Ovary (tissue), 9 donors: ENCODE measurements around the gene GBE1. TPM values are rescaled to one million over a fixed set of nuclear protein-coding genes. Genes with fewer than 3 reads are reported as not detected.

ENCODE experiments used
- DNase-seq, 5 donors: peaks; one replicate each; pipeline ENCODE4 v3.0.0-alpha.2; 2019 to 2020
- H3K27ac ChIP-seq, 2 donors: fragments of 200-600 bp; one replicate each; pipeline versions ENCODE4 v1.5.1 to v1.8.0; 2019 to 2022
- H3K27me3 ChIP-seq: fragments of 200-600 bp; one replicate; pipeline ENCODE4 v1.8.0; 2022
- H3K36me3 ChIP-seq: fragments of 200-600 bp; sonication (generic); one replicate; pipeline ENCODE4 v1.5.1; 2019
- H3K4me1 ChIP-seq: one replicate; pipeline ENCODE4 v1.8.1; 2013; ENCODE audit warnings: mild to moderate bottlenecking, moderate library complexity; ENCODE audit not compliant: insufficient read depth
- H3K4me3 ChIP-seq: fragments of 200-600 bp; sonication (generic); one replicate; pipeline ENCODE4 v1.5.1; 2017
- H3K9me3 ChIP-seq, 2 donors: fragments of 200-600 bp in 1 of 2; sonication (generic) in 1 of 2; one replicate each; pipeline versions ENCODE4 v1.5.1 to v1.8.1; 2013 to 2019; ENCODE audit warnings: mild to moderate bottlenecking in 1 of 2, moderate library complexity in 1 of 2
- EP300 ChIP-seq: sonication (generic); formaldehyde crosslinking; IDR thresholded peaks from one replicate; pipeline ENCODE4 v1.6.1; 2017; ENCODE audit warnings: antibody characterized with exemption
- POLR2A ChIP-seq: fragments of 450-650 bp; IDR thresholded peaks from one replicate; pipeline ENCODE4 v1.6.1; 2017; ENCODE audit warnings: antibody characterized with exemption, mild to moderate bottlenecking, moderate library complexity
- WGBS, 3 donors: extraction: QIAGEN DNeasy Blood & Tissue Kit in 1 of 3; methylation state at CpG; one replicate each; pipeline versions ENCODE4 v1.1.5 to v1.1.7; 2013 to 2017; 5-methylcytosine and 5-hydroxymethylcytosine counted together
- intact Hi-C, 4 donors: fragments of 100-400 bp; cut with DNase I; formaldehyde crosslinking; loops; one replicate each; pipeline versions ENCODE4 v1.11.0 to v1.15.1; 2022 to 2023
- polyA plus RNA-seq, 2 donors: library from polyadenylated mRNA; stranded (reverse); fragments of 200-250 nt in 1 of 2; fragments of 350-450 nt in 1 of 2; fragmentation: Illumina TruSeq in 1 of 2; extraction: RNeasy Lipid Tissue Mini Kit (QIAGEN cat#74804) in 1 of 2; gene quantifications; one replicate each; pipeline ENCODE4 v1.2.3, GENCODE V29; 2013 to 2014
- total RNA-seq, 7 donors: library from RNA; depleted of rRNA in 2 of 7; stranded (reverse); fragments of >200 nt in 2 of 7; fragmentation: NEBNext Ultra II Directional in 3 of 7; extraction: Animal tissue kit (Norgen Biotek cat#: 25700) in 3 of 7; gene quantifications; one replicate each; pipeline versions ENCODE4 v1.1.0 to v1.2.4, GENCODE V29; 2016 to 2023
- TF ChIP-seq, protein P1 (sequence below), 3 donors: fragments of 450-650 bp in 2 of 3; fragments of 200-600 bp in 1 of 3; IDR thresholded peaks; one replicate each; pipeline versions ENCODE4 v1.5.1 to v1.8.0; 2016 to 2022; ENCODE audit warnings: antibody characterized with exemption in 3 of 3, mild to moderate bottlenecking in 1 of 3
- donor health status: DM: no; HTN: no; CAD: no; lungs with moderate emphysema.
- donor health status: DM: no; HTN: no; CAD: no.
- donor health status: Bipolar disorder and iron deficiency.
- donor health status: DM: yes; HTN: yes; CAD: no.
- donor health status: DM: no; HTN: no; CAD: no.
- donor health status: DM: yes; HTN: yes; CAD: no.

GBE1 gene
- total and polyA plus RNA-seq, 9 donors = 14.8 to 43.7 (median 26.8) TPM

DNA sequence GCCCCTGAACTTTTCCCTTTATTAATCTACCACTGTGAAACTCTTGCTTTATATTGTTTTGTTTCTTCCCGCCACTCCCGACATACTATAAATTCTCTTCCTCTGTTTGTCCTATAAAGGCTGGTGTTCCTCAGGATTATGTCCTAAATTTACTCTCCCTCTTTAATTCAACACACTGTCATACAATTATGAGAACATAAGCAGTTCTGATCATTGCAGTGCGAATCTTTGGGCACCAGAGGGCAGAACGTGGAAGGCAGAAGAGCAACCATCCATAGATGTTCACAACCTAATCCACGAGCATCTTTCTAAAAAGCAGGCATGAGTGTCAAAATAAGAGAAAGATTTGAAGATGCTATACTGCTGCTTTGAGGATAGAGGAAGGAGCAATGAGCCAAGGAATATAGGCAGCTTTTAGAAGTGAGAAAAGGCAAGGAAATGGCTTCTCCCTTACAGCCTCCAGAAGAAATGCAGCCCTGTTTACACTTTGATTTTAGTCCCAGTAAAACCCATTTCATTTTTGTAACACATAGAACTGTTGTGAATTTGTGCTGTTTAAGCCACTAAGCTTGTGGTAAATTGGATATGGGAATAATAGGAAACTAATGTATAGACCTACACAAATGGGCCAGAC, 179.4 kb downstream of the GBE1 start:
- Histone ChIP-seq H3K27me3 (no peaks in the 10 kb centered on the region), H3K27ac (no peak overlapping the region), H3K9me3 (no peaks in the 10 kb centered on the region), H3K36me3 (no peaks in the 10 kb centered on the region), H3K4me3 (no peak overlapping the region), H3K4me1 (no peaks in the 10 kb centered on the region)
- WGBS, 3 donors = 59 to 72% (median 66%) methylated on average over 5 of the region's 5 CpGs
- peak in 2 of 5 donors; percentile 16 to 20 for DNase-seq
- TF ChIP-seq, protein P1, sequence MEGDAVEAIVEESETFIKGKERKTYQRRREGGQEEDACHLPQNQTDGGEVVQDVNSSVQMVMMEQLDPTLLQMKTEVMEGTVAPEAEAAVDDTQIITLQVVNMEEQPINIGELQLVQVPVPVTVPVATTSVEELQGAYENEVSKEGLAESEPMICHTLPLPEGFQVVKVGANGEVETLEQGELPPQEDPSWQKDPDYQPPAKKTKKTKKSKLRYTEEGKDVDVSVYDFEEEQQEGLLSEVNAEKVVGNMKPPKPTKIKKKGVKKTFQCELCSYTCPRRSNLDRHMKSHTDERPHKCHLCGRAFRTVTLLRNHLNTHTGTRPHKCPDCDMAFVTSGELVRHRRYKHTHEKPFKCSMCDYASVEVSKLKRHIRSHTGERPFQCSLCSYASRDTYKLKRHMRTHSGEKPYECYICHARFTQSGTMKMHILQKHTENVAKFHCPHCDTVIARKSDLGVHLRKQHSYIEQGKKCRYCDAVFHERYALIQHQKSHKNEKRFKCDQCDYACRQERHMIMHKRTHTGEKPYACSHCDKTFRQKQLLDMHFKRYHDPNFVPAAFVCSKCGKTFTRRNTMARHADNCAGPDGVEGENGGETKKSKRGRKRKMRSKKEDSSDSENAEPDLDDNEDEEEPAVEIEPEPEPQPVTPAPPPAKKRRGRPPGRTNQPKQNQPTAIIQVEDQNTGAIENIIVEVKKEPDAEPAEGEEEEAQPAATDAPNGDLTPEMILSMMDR (IDR thresholded peaks at IDR 0.05) = no peak
- TF ChIP-seq EP300 (no peak), POLR2A (no peak)
- intact Hi-C loops = no loop called here

DNA sequence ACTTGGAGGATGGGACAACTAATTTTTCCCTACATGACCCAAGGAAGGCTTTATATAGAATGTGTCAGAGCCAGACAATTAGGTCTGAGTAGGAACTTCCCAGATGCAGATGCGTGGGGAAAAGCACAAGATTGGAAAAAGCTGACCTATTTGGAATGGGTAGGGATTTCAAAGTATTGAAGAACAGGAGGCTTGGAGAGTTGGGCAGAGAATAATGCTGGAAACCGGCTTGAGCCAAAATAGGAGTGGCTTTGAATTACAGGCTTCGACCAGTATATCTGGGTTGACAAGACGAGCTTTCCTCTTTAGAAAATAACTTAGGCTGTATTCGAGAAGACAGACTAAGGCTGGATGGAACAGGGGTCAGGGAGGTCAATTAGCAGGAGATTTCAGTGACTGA, 181.1 kb downstream of the GBE1 start:
- Histone ChIP-seq H3K4me3 (no peak overlapping the region), H3K27me3 (no peaks in the 10 kb centered on the region), H3K36me3 (no peaks in the 10 kb centered on the region), H3K27ac (no peak overlapping the region), H3K4me1 (no peaks in the 10 kb centered on the region), H3K9me3 (no peaks in the 10 kb centered on the region)
- intact Hi-C loops = no loop called here
- 66 to 82% (median 69%) methylated on average over 5 of the region's 5 CpGs for WGBS, 3 donors
- DNase-seq = no peak
- TF ChIP-seq POLR2A = no peak
- TF ChIP-seq, protein P1 (IDR thresholded peaks at IDR 0.05) = no peak
- TF ChIP-seq EP300 = no peak

DNA sequence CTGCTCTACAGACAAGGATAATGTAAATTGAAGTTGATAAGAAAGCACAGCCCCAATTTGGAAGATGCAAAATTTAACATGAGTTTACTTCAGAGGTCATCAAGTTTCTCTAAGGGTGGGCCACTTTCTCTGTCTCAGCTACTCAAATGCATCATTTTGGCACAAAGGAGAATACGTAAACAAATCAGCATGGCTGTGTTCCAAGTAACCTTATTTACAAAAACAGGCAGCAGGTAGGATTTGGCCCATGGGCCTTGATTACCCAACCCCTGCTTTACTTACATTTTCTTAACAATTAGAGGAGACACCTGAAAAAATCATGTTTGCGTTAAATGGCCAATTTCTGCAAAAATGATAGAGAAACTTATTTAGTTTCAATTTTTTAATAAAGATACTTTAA, 181.7 kb downstream of the GBE1 start:
- Histone ChIP-seq H3K4me1 (no peaks in the 10 kb centered on the region), H3K9me3 (no peaks in the 10 kb centered on the region), H3K27me3 (no peaks in the 10 kb centered on the region), H3K27ac (no peak overlapping the region), H3K4me3 (no peak overlapping the region), H3K36me3 (no peaks in the 10 kb centered on the region)
- TF ChIP-seq, protein P1 (IDR thresholded peaks at IDR 0.05) = no peak
- WGBS, 3 donors = 95 to 99% (median 96%) methylated on average over 2 of the region's 2 CpGs
- intact Hi-C loops = no loop called here
- no peak for DNase-seq

DNA sequence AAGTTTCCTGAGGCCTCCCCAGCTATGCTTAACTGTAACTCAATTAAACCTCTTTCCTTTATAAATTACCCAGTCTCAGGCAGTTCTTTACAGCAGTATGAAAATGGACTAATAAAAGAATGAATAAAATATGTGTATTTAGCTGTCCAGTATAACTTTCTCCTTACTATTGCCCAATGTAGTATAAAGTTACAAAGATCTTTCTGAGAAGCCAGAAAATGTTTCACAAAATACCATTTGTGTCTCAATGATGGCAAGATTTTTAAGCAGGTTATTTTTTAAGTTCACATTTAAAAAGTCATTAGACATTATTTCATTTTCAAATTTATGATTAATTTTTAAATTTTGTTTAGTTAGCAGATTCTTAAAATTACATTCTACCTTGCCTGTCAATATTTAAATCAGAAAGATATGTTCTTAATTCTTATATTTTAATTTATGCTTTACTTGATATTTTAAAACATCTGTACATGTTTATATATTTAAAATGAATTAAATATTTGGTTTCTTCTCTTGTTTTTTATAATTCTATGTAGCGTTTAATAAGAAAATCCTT, 189.2 kb downstream of the GBE1 start:
- intact Hi-C loops = no loop called here
- TF ChIP-seq, protein P1 (IDR thresholded peaks at IDR 0.05) = no peak
- TF ChIP-seq POLR2A (no peak), EP300 (no peak)
- WGBS, 3 donors = 97 to 99% (median 98%) methylated on average over 1 of the region's 1 CpG

More for the DNA sequence above, 189.2 kb downstream of the GBE1 start:
- Histone ChIP-seq H3K27me3 (no peaks in the 10 kb centered on the region), H3K36me3 (no peaks in the 10 kb centered on the region), H3K4me1 (no peaks in the 10 kb centered on the region), H3K27ac (no peak overlapping the region), H3K4me3 (no peak overlapping the region), H3K9me3 (no peaks in the 10 kb centered on the region)
- no peak for DNase-seq
